HUES6 (cell line): ENCODE data around the gene PATJ.
"Not testable (repeated sequence)": the region's sequence is repeated elsewhere in the genome, so short reads cannot be mapped to it uniquely, and the experiment has no call there.

Experiments
- H3K27ac ChIP-seq: 2 replicates; pipeline ENCODE4 v1.7.0; 2013; ENCODE audit warnings: low read depth, mild to moderate bottlenecking, low read length, inconsistent platforms
- H3K27me3 ChIP-seq: 2 replicates; pipeline ENCODE4 v1.6.1; 2013; ENCODE audit warnings: low read length; ENCODE audit not compliant: control insufficient read depth, insufficient read depth
- H3K36me3 ChIP-seq: 2 replicates; pipeline ENCODE4 v1.6.1; 2013; ENCODE audit warnings: low read length; ENCODE audit not compliant: control insufficient read depth, insufficient read depth
- H3K4me1 ChIP-seq: 2 replicates; pipeline ENCODE4 v1.6.1; 2013; ENCODE audit warnings: low read length; ENCODE audit not compliant: control insufficient read depth, insufficient read depth
- H3K4me3 ChIP-seq: 2 replicates; pipeline ENCODE4 v1.5.1; 2013; ENCODE audit warnings: low read depth, low read length
- H3K9ac ChIP-seq: one replicate; pipeline ENCODE4 v1.6.1; 2013; ENCODE audit warnings: mild to moderate bottlenecking, low read length
- H3K9me3 ChIP-seq: 2 replicates; pipeline ENCODE4 v1.6.1; 2013; ENCODE audit warnings: low read depth, low read length; ENCODE audit not compliant: control insufficient read depth, insufficient read depth

Gene PATJ

DNA sequence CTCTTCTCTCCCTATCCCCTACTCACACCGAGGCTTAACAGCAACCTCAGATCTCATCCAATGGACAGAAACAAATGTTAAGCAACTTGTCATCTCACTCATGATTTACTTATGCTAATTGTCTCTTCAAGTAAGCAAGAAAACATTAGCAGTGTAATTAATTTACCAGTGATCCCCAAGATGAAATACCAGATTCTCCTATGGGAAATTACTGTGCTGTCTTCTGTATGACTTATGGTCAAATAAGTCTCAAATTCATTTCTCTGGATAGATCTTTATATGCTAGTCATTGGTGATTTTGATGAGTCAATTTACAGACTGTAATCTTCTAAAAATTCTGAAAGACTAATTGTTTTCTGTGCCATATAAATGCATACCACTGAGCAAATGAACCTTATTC, 419.4 kb downstream of the PATJ start:
- no peak overlapping the region for H3K4me3 ChIP-seq
- no peaks in the 10 kb centered on the region for H3K36me3 ChIP-seq
- H3K27me3 ChIP-seq = no peaks in the 10 kb centered on the region
- no peak overlapping the region for H3K27ac ChIP-seq
- no peaks in the 10 kb centered on the region for H3K4me1 ChIP-seq
- no peaks in the 10 kb centered on the region for H3K9me3 ChIP-seq
- H3K9ac ChIP-seq = no peak overlapping the region

- not testable (repeated sequence) for H3K27ac ChIP-seq, H3K27me3 ChIP-seq, H3K36me3 ChIP-seq, H3K9ac ChIP-seq, H3K9me3 ChIP-seq, H3K4me1 ChIP-seq, H3K4me3 ChIP-seq
Observed at GRCh38 chr1:62170380-62170779, 428.1 kb downstream of the PATJ start.

DNA sequence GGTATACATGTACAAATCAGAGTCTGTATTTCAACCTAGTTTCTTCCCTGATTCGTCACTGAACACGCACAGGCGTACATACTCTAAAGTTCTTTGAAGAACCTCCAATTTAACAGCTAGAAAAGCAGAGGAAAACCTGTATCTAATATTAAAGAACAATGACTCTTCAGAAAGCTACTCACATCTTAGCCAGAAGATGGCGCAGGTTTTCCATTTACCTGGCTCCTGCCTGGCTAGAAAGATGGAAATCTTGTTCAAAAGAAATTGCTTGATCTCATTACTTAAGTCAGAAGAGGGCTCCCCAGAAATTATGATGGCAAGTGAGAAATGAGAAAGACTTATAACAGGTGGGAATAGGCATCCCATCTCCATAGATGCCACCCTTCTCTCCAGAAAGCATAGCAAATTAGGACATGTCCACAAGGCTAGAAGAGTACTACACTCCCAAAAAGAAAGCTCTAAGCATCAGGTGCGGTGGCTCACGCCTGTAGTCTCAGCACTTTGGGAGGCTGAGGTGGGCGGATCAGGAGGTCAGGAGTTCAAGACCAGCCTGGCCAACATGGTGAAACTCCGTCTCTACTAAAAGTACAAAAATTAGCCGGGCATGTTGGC, 433.4 kb downstream of the PATJ start:
- Histone ChIP-seq H3K9me3 (no peaks in the 10 kb centered on the region), H3K36me3 (no peaks in the 10 kb centered on the region), H3K4me1 (peaks cover 29% of the 10 kb centered on the region), H3K4me3 (no peak overlapping the region), H3K27me3 (no peaks in the 10 kb centered on the region), H3K27ac (no peak overlapping the region), H3K9ac (no peak overlapping the region)

DNA sequence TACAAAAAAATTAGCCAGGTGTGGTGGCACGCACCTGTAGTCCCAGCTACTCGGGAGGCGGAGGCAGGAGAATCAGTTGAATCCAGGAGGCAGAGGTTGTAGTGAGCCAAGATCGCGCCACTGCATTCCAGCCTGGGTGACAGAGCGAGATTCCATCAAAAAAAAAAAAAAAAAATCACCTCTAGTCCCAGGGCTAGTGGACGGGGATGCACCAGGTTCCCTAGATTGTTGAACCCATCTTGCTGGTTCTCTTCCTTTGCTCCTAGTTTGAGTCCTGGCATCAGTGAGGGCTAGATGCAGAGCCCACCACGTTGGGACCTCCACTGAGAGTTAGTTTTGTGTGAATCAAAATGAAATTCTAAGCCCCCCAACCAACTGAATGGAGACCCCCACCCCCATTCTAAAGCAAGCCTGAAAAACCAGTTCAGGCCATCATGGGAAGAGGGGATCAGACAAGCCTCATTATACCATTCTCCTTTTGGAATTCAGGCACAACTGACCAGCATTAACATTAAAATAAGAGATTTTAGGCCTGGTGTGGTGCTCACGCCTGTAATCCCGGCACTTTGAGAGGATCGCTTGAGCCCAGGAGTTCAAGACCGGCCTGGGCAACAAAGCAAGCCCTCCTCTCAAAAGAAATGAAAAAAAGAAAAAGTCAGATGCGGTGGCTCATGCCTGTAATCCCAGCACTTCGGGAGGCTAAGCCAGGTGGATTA, 434.5 kb downstream of the PATJ start:
- H3K9ac ChIP-seq = no peak overlapping the region
- no peaks in the 10 kb centered on the region for H3K9me3 ChIP-seq
- H3K27me3 ChIP-seq = no peaks in the 10 kb centered on the region
- H3K27ac ChIP-seq = peak overlapping the region; percentile 34; the same call in 1 of the 2 replicates
- H3K4me1 ChIP-seq = peaks cover 40% of the 10 kb centered on the region
- H3K4me3 ChIP-seq = no peak overlapping the region
- no peaks in the 10 kb centered on the region for H3K36me3 ChIP-seq

- H3K4me3 ChIP-seq = no peak overlapping the region
- H3K27ac ChIP-seq = peak overlapping the region; percentile 34; the same call in 1 of the 2 replicates
- no peaks in the 10 kb centered on the region for H3K9me3 ChIP-seq
- no peaks in the 10 kb centered on the region for H3K27me3 ChIP-seq
- H3K4me1 ChIP-seq = peaks cover 48% of the 10 kb centered on the region
- H3K36me3 ChIP-seq = no peaks in the 10 kb centered on the region
- H3K9ac ChIP-seq = no peak overlapping the region
Observed at GRCh38 chr1:62177621-62178020, 435.3 kb downstream of the PATJ start.

DNA sequence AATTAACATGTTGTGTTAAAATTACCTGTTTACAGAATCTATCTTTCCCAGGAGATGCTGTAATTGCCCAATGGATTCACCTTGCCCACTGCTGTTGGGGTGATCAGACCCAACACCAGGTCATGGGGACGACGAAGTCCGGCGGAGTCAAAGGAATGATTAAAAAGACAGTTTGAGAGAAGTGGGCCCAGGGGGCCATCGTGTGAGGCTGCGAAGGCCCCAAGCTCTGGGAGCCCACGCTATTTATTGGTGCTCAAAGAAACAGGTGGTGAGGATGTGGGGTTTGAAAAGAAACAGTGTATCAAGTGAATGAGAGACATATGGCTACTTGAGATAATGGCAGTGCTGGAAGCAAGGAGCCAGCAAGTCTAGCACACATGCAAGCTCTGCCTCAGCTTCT, 436.1 kb downstream of the PATJ start:
- no peak overlapping the region for H3K9ac ChIP-seq
- peaks cover 56% of the 10 kb centered on the region for H3K4me1 ChIP-seq
- H3K36me3 ChIP-seq = no peaks in the 10 kb centered on the region
- H3K4me3 ChIP-seq = no peak overlapping the region
- H3K9me3 ChIP-seq = no peaks in the 10 kb centered on the region
- no peak overlapping the region for H3K27ac ChIP-seq
- no peaks in the 10 kb centered on the region for H3K27me3 ChIP-seq

- not testable (repeated sequence) for H3K36me3 ChIP-seq, H3K27me3 ChIP-seq, H3K9me3 ChIP-seq, H3K9ac ChIP-seq, H3K4me3 ChIP-seq, H3K27ac ChIP-seq
- peaks cover 63% of the 10 kb centered on the region for H3K4me1 ChIP-seq
Observed at GRCh38 chr1:62180054-62180453, 437.8 kb downstream of the PATJ start.

DNA sequence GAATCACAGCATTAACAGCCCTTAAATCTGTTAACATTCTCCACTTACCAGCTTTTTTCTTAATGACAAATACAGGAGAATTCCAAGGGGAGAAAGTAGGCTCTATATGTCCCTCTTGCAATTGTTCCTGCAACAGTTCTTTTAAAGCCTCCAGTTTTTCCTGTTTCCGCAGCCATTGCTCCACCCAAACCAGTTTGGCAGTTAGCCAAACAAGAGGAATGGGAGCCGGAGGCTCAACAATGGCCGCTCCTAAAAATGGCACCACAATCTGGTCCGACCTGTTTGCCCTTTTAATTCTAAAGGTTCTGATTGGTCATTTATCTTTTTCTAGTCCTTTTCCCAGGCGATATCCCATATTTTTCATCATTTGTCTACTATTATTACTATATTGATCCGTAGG, 438.4 kb downstream of the PATJ start:
- peaks cover 63% of the 10 kb centered on the region for H3K4me1 ChIP-seq
- H3K27ac ChIP-seq = 0 out of 2 replicates have a peak overlapping the region, but pooled peaks have one; percentile 68
- H3K4me3 ChIP-seq = no peak overlapping the region
- H3K36me3 ChIP-seq = no peaks in the 10 kb centered on the region
- no peaks in the 10 kb centered on the region for H3K9me3 ChIP-seq
- H3K27me3 ChIP-seq = no peaks in the 10 kb centered on the region
- no peak overlapping the region for H3K9ac ChIP-seq

DNA sequence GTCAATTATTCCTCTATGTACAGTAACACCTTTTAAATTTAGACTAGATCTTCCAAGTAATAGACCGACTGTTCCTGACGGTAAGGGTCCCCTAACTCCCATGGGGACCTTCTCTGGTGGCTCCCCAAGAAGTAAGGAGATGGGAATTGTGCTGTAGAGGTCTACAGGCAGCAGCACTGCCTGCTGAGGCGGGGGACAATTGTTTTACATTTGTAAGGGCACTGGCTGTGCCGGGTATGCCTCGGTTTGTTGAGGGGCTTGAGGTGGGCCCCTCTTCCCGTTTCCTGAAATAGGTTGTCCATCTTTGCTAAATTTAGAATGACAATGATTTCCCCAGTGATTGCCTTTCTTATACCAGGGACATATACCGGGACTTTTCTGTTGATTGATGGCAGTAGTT, 439.3 kb downstream of the PATJ start:
- peaks cover 63% of the 10 kb centered on the region for H3K4me1 ChIP-seq
- H3K9ac ChIP-seq = no peak overlapping the region

GRCh38 chr1:62182157-62182556, 439.9 kb downstream of the PATJ start:
- H3K9me3 ChIP-seq, H3K27me3 ChIP-seq, H3K27ac ChIP-seq, H3K4me3 ChIP-seq, H3K36me3 ChIP-seq, H3K9ac ChIP-seq: not testable (repeated sequence)
- peaks cover 58% of the 10 kb centered on the region for H3K4me1 ChIP-seq

More for the DNA sequence above, 439.3 kb downstream of the PATJ start:
- Histone ChIP-seq H3K27ac (peak overlapping the region; percentile 68), H3K4me3 (peak overlapping the region; percentile 32; the same call in 1 of the 2 replicates), H3K36me3 (no peaks in the 10 kb centered on the region), H3K9me3 (no peaks in the 10 kb centered on the region), H3K27me3 (no peaks in the 10 kb centered on the region)

DNA sequence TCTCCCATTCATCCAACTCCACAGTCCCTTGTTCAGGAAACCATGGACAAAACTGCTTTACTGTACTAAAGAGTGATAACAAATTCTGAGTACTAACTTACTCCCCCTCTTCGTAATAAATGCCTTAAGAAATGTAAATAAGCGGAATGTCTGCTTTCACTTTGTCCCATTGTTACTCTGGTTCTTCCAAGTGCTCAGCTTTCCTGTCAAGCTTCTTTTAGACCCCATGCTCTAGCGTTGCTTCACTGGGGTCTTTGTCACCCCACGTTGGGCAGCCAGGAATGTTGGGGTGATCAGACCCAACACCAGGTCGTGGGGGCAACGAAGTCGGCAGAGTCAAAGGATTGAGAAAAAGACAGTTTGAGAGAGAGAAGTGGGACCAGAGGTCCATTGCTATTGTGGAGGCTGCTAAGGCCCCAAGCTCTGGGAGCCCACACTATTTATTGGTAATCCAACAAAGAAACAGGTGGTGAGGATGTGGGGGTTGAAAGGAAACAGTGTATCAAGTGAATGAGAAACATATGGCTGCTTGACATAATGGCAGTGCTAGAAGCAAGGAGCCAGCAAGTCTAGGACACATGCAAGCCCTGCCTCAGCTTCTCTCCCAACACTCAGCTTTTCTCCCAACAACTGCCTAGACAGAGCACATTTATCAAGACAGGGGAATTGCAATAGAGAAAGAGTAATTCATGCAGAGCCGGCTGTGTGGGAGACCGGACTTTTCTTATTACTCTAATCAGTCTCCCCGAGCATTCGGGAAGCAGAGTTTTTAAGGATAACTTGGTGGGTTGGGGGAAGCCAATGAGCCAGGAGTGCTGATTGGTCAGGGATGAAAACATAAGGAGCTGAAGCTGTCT, 441.1 kb downstream of the PATJ start:
- Histone ChIP-seq H3K4me1 (peaks cover 45% of the 10 kb centered on the region), H3K9ac (peak overlapping the region; percentile 27), H3K27ac (peak overlapping the region; percentile 20; the same call in 1 of the 2 replicates)
- H3K27me3 ChIP-seq, H3K9me3 ChIP-seq, H3K4me3 ChIP-seq, H3K36me3 ChIP-seq: not testable (repeated sequence)
